ENCODE measurements around the gene EPM2AIP1. TPM values are rescaled to one million over a fixed set of nuclear protein-coding genes. Genes with fewer than 3 reads are reported as not detected.

The EPM2AIP1 gene
- polyA plus RNA-seq, 1 experiment = 15.3 TPM

DNA sequence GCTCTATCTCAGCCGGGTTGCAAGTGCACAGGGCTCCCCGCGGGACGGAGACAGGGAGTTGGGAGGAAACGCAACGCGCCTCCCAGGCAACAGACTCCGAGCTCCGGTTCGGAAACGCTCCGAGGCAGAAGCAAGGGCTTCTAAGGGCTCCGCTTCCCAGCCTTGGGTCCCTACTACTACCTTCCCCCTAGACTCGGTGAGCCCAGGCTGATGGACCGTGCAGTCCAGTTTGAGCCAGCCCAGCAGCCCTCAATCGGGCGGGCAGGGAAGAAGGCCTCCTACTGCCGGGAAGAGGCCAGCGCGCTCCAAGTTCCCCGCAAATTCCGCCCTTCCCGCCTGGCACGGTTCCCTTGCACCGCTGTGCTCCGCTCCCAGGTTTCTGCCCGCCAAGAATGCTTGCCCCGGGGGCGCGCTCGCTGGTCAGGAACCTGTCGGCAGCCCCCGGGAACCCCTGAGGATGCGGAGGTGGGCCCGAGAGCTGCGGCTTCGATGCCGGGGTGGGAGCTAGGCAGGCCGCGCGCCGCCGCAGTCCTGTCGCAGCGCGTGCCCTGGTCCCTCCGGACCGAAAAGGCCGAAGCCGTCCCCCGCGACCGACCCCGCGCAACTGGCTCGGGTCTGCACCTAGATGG, 48.8 kb downstream of the EPM2AIP1 start:
- DNase-seq (ENCODE audit: low read depth, low spot score) = no peak
- Histone ChIP-seq H3K27ac (ENCODE audit: low read depth, low read length) (peak overlapping the region; percentile 47), H3K4me3 (ENCODE audit: low read depth, low read length) (peak overlapping the region; percentile 69), H3K9me3 (ENCODE audit: control insufficient read depth, insufficient read depth, low read length) (peaks cover 20% of the 10 kb centered on the region), H3K27me3 (ENCODE audit: control insufficient read depth, insufficient read depth, low read length) (no peaks in the 10 kb centered on the region)
- CTCF ChIA-PET = interaction anchor here (0.9 to 3.6 kb wide), 3 partner anchors 11 to 215 kb away, joined by 3 to 24 read pairs (median 4); no protein-coding TSS in a partner anchor
- POLR2A ChIA-PET = interaction anchor here (1.0 to 1.3 kb wide), 2 partner anchors 14 to 32 kb away, joined by 3 read pairs; no protein-coding TSS in a partner anchor
- TF ChIP-seq, protein P1, sequence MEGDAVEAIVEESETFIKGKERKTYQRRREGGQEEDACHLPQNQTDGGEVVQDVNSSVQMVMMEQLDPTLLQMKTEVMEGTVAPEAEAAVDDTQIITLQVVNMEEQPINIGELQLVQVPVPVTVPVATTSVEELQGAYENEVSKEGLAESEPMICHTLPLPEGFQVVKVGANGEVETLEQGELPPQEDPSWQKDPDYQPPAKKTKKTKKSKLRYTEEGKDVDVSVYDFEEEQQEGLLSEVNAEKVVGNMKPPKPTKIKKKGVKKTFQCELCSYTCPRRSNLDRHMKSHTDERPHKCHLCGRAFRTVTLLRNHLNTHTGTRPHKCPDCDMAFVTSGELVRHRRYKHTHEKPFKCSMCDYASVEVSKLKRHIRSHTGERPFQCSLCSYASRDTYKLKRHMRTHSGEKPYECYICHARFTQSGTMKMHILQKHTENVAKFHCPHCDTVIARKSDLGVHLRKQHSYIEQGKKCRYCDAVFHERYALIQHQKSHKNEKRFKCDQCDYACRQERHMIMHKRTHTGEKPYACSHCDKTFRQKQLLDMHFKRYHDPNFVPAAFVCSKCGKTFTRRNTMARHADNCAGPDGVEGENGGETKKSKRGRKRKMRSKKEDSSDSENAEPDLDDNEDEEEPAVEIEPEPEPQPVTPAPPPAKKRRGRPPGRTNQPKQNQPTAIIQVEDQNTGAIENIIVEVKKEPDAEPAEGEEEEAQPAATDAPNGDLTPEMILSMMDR (IDR thresholded peaks at IDR 0.05; ENCODE audit: low read depth, low read length) = peak; percentile 16; the same call in 1 of the 2 replicates

DNA sequence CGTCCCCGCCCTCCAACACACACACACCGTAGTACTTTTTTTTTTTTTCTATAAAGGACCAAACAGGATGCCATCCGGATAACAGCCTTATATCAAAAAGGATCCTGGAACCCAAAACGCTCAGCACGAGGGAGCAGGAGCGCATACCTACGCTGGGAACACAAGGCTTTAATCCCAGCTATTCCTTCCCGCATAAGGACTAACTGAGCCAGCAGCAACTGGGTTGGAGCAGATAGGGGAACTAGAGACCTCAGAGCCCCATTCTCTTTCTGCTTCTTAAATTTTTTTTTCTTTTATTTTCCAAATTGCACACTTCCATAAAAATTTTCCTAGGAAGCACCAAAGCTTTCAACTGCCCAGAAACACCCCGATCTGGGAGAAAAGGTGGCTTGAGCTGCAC, 49.3 kb downstream of the EPM2AIP1 start:
- ChIA-PET CTCF (interaction anchor here (1.8 to 3.6 kb wide), 2 partner anchors 15 to 214 kb away, joined by 4 to 24 read pairs; no protein-coding TSS in a partner anchor), POLR2A (no interaction called here)
- TF ChIP-seq, protein P1 (IDR thresholded peaks at IDR 0.05; ENCODE audit: low read depth, low read length) = no peak
- H3K27ac ChIP-seq (ENCODE audit: low read depth, low read length) = no peak overlapping the region
- H3K4me3 ChIP-seq (ENCODE audit: low read depth, low read length) = peak overlapping the region; percentile 69
- peaks cover 20% of the 10 kb centered on the region for H3K9me3 ChIP-seq (ENCODE audit: control insufficient read depth, insufficient read depth, low read length)
- no peak for DNase-seq (ENCODE audit: low read depth, low spot score)
- no peaks in the 10 kb centered on the region for H3K27me3 ChIP-seq (ENCODE audit: control insufficient read depth, insufficient read depth, low read length)

DNA sequence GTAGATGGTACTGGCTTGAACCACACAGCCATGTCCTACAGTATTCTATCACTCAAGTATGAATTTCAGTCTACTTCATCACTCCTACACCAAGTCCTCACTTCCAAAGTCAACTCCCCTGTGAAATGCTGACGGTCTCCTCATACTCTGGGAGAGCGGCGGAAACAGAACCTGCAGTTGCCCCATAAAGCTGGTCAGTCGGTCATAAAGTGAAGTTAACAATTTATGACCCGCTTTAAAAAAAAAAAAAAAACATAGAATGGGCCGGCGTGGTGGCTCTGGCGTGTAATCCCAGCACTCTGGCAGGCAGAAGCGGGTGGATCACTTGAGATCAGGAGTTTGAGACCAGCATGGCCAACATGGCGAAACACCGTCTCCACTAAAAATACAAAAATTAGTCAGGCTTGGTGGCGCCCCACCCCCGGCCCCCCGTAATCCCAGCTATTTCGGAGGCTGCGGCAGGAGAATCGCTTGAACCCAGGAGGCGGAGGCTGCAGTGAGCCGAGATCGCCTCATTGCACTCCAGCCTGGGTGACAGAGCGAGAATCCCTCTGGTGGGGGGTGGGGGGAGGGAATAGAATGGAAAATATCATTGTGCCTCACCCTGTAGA, 50.2 kb downstream of the EPM2AIP1 start:
- no peak for DNase-seq (ENCODE audit: low read depth, low spot score)
- no peaks in the 10 kb centered on the region for H3K27me3 ChIP-seq (ENCODE audit: control insufficient read depth, insufficient read depth, low read length)
- TF ChIP-seq, protein P1 (IDR thresholded peaks at IDR 0.05; ENCODE audit: low read depth, low read length) = no peak
- POLR2A ChIA-PET = no interaction called here
- no peak overlapping the region for H3K4me3 ChIP-seq (ENCODE audit: low read depth, low read length)
- CTCF ChIA-PET = interaction anchor here (0.6 to 3.6 kb wide), 3 partner anchors 16 to 213 kb away, joined by 3 to 24 read pairs (median 4); no protein-coding TSS in a partner anchor
- no peak overlapping the region for H3K27ac ChIP-seq (ENCODE audit: low read depth, low read length)
- H3K9me3 ChIP-seq (ENCODE audit: control insufficient read depth, insufficient read depth, low read length) = peaks cover 13% of the 10 kb centered on the region

DNA sequence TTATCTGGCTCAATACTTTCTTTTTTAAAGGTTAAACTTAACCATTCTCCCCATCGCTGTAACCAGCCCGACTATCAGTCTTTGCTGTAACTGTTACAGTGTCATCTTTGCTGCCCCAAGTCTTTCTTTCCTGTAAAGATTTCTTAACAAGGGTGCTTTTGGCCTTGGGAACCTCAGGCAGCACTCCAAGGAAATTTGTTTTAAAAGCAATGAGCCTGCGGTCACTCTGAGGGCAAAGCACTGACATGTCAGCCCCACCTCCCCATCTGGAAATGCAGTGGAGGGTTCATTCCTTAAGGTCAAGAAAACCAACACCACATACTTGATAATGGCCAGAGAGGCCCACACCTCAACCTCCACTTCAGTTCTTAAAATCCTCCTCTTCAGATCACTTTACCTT, 51.3 kb downstream of the EPM2AIP1 start:
- POLR2A ChIA-PET = no interaction called here
- no peak for DNase-seq (ENCODE audit: low read depth, low spot score)

More for the DNA sequence above, 51.3 kb downstream of the EPM2AIP1 start:
- Histone ChIP-seq H3K27ac (ENCODE audit: low read depth, low read length) (peak overlapping the region; percentile 0), H3K27me3 (ENCODE audit: control insufficient read depth, insufficient read depth, low read length) (no peaks in the 10 kb centered on the region), H3K9me3 (ENCODE audit: control insufficient read depth, insufficient read depth, low read length) (peaks cover 8% of the 10 kb centered on the region; the same call in 1 of the 2 replicates), H3K4me3 (ENCODE audit: low read depth, low read length) (no peak overlapping the region)
- CTCF ChIA-PET = interaction anchor here (0.6 to 3.6 kb wide), 3 partner anchors 17 to 34 kb away, joined by 3 to 30 read pairs (median 24); no protein-coding TSS in a partner anchor
- TF ChIP-seq, protein P1 (IDR thresholded peaks at IDR 0.05; ENCODE audit: low read depth, low read length) = no peak
